ENCODE data around the gene SLC16A11. TPM values are rescaled to one million over a fixed set of nuclear protein-coding genes. Genes with fewer than 3 reads are reported as not detected.

The SLC16A11 gene
- total and polyA plus RNA-seq, 9 of the 15 experiments (the other 6 are each of a cell fraction or from before 2014, with no cell fraction given), result not detected

GRCh38 chr17:7001318-7001961, 42.5 kb downstream of the SLC16A11 start (continued):
- TF ChIP-seq FOXP4 (CRISPR knock-in tag; IDR thresholded peaks at IDR 0.05; ENCODE audit: borderline replicate concordance) (no peak), NUFIP1 (IDR thresholded peaks at IDR 0.05; ENCODE audit: partially characterized antibody) (no peak), MAFG (tag; conservative IDR thresholded peaks at IDR 0.05) (peak; percentile 41; the same call in 1 of the 2 replicates), THAP7 (CRISPR knock-in tag; IDR thresholded peaks at IDR 0.05) (no peak), CEBPZ (IDR thresholded peaks at IDR 0.05; ENCODE audit: borderline replicate concordance, low read depth, low read length) (no peak), KLF13 (tag; IDR thresholded peaks at IDR 0.05; ENCODE audit: borderline replicate concordance, low read depth) (no peak), SMAD3 (CRISPR knock-in tag; conservative IDR thresholded peaks at IDR 0.05) (no peak), SIX5 (IDR thresholded peaks at IDR 0.05; ENCODE audit: borderline replicate concordance in 1 of 2, insufficient read depth in 1 of 2, low read depth in 1 of 2, low read length in 2 of 2) (no peak), TCF7 (IDR thresholded peaks at IDR 0.05; ENCODE audit: borderline replicate concordance) (no peak), PTBP1 (IDR thresholded peaks at IDR 0.05; ENCODE audit: low read depth, low read length) (no peak), ZNF347 (CRISPR knock-in tag; IDR thresholded peaks at IDR 0.05; ENCODE audit: low read depth) (no peak), TCF3 (CRISPR knock-in tag; IDR thresholded peaks at IDR 0.05) (0 out of 2 replicates have a peak, but pooled peaks have one; percentile 7), CBFB (CRISPR knock-in tag; IDR thresholded peaks at IDR 0.05) (no peak), MBD1 (CRISPR knock-in tag; IDR thresholded peaks at IDR 0.05) (no peak), SIRT6 (IDR thresholded peaks at IDR 0.05; ENCODE audit: low read depth, low read length) (no peak), GTF2A2 (tag; IDR thresholded peaks at IDR 0.05) (no peak), HNRNPL (IDR thresholded peaks at IDR 0.05; ENCODE audit: low read depth, low read length) (no peak), CREB1 (IDR thresholded peaks at IDR 0.05) (no peak), CREB1 (CRISPR knock-in tag; IDR thresholded peaks at IDR 0.05) (no peak), ZEB2 (IDR thresholded peaks at IDR 0.05) (no peak; the same call in 1 of the 2 replicates), FOXK2 (conservative IDR thresholded peaks at IDR 0.05 in 1 of 2, IDR thresholded peaks at IDR 0.05 in 1 of 2; ENCODE audit: low read depth in 2 of 2) (no peak), OTX1 (CRISPR knock-in tag; IDR thresholded peaks at IDR 0.05) (no peak)
